OCI-LY3 (cell line): ENCODE measurements around the gene SIGLEC12.

Experiments
- EZH2phosphoT487 ChIP-seq: fragments of 200-600 bp; shearing (Covaris generic); IDR thresholded peaks from 2 replicates; pipeline ENCODE4 v1.6.1; 2018; ENCODE audit warnings: antibody characterized with exemption, mixed run types, low read depth
- TF ChIP-seq, protein P1 (sequence below): fragments of 200-600, 300-600 bp; sonication (generic); IDR thresholded peaks from 2 replicates; pipeline ENCODE4 v1.5.1; 2014; ENCODE audit warnings: antibody characterized with exemption, low read length, low read depth

DNA sequence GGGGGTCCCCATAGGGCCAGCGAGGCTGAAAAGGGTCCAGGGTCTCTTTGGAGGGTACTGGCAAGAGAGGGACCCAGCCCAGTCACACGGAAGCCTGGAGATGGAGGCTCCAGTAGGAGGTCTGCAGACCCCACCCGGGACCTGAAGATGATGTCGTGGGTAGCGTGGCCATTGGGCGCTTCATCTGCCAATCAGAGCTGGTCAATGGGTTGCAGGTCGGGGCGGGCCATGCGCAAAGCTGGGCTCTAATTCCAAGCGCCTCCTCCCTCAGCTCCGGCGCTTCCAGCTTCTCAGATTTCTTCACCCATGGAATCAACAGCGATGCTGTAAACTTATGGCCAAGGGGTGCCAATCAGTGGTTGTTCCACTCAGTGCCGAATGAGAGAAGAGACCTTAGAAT lies 10.9 kb downstream of the SIGLEC12 start:
- TF ChIP-seq, protein P1, sequence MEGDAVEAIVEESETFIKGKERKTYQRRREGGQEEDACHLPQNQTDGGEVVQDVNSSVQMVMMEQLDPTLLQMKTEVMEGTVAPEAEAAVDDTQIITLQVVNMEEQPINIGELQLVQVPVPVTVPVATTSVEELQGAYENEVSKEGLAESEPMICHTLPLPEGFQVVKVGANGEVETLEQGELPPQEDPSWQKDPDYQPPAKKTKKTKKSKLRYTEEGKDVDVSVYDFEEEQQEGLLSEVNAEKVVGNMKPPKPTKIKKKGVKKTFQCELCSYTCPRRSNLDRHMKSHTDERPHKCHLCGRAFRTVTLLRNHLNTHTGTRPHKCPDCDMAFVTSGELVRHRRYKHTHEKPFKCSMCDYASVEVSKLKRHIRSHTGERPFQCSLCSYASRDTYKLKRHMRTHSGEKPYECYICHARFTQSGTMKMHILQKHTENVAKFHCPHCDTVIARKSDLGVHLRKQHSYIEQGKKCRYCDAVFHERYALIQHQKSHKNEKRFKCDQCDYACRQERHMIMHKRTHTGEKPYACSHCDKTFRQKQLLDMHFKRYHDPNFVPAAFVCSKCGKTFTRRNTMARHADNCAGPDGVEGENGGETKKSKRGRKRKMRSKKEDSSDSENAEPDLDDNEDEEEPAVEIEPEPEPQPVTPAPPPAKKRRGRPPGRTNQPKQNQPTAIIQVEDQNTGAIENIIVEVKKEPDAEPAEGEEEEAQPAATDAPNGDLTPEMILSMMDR = no peak
- no peak for TF ChIP-seq EZH2phosphoT487
